ENCODE measurements around the gene MLH1. TPM values are rescaled to one million over a fixed set of nuclear protein-coding genes. Genes with fewer than 3 reads are reported as not detected.
A peak's percentile ranks its signal among the peaks of the same experiment; 100 is the strongest.

MLH1 gene
- total RNA-seq, 1 experiment from 2014 or later, result 79.7 TPM

- Histone ChIP-seq H4K20me1 (ENCODE audit: low read length) (no peaks in the 10 kb centered on the region), H3K27me3 (ENCODE audit: low read length) (no peaks in the 10 kb centered on the region), H3K4me3 (ENCODE audit: low read length) (no peak overlapping the region), H3K9me2 (replicated peaks; ENCODE audit: low read length) (no peaks in the 10 kb centered on the region), H3K27ac (ENCODE audit: low read length) (no peak overlapping the region), H3K9ac (ENCODE audit: low read length) (no peak overlapping the region), H3K4me2 (ENCODE audit: low read length) (no peak overlapping the region), H3K79me2 (ENCODE audit: low read length) (no peaks in the 10 kb centered on the region), H3K4me1 (ENCODE audit: insufficient read depth, low read length) (no peaks in the 10 kb centered on the region), H3K36me3 (ENCODE audit: low read depth, low read length) (peaks cover 42% of the 10 kb centered on the region), H3F3A (ENCODE audit: low read length, unreplicated experiment) (no peaks in the 10 kb centered on the region), H3K9me3 (ENCODE audit: low read length) (no peaks in the 10 kb centered on the region), H2AFZ (ENCODE audit: low read length) (no peak overlapping the region)
- POLR2A ChIA-PET (ENCODE audit: unreplicated experiment), result no interaction called here
- TSS peak; percentile 3 for BruUV-seq (replicated peaks)
- intact Hi-C loops (cut with micrococcal nuclease), result no loop called here
- CTCF ChIA-PET, result no interaction called here
- no peak for ATAC-seq
- TF ChIP-seq EZH2phosphoT487 (IDR thresholded peaks at IDR 0.05; ENCODE audit: borderline replicate concordance, low read length) (no peak), EZH2 (IDR thresholded peaks at IDR 0.05; ENCODE audit: low read length, unreplicated experiment) (no peak), CTCF (conservative IDR thresholded peaks at IDR 0.05; ENCODE audit: low read depth, low read length) (no peak)
- no peak for DNase-seq
Observed at GRCh38 chr3:37014620-37015019, 21.3 kb downstream of the MLH1 start.

DNA sequence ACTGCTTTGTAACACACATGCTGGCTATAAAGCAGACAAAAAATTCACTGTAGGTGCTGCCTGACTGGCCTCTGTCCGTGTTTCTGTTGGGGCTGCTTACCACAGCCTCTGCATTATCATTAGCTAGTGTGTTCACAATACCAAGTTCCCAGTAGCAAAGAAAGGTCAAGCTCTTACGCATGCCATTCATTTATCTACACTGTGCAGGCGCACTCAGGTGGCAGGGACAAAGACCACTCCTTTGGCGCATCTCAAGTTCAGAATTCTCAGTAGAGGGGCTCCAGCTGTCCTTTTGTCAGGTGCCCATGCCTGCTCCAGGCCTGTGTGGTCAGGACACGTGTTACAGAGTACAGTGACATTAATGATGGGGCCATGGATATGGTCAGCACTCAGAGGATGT is 22.3 kb downstream of the MLH1 start:
- no peak for ATAC-seq
- intact Hi-C loops (cut with micrococcal nuclease), result no loop called here
- no peaks in the 10 kb centered on the region for H3K9me2 ChIP-seq (replicated peaks; ENCODE audit: low read length)
- no peaks in the 10 kb centered on the region for H3F3A ChIP-seq (ENCODE audit: low read length, unreplicated experiment)
- no peak for DNase-seq
- H3K4me1 ChIP-seq (ENCODE audit: insufficient read depth, low read length), result no peaks in the 10 kb centered on the region
- CTCF ChIA-PET, result no interaction called here
- H3K9me3 ChIP-seq (ENCODE audit: low read length), result no peaks in the 10 kb centered on the region
- H2AFZ ChIP-seq (ENCODE audit: low read length), result no peak overlapping the region
- no peaks in the 10 kb centered on the region for H3K27me3 ChIP-seq (ENCODE audit: low read length)
- H3K9ac ChIP-seq (ENCODE audit: low read length), result no peak overlapping the region
- H3K36me3 ChIP-seq (ENCODE audit: low read depth, low read length), result peaks cover 50% of the 10 kb centered on the region
- TF ChIP-seq EZH2 (IDR thresholded peaks at IDR 0.05; ENCODE audit: low read length, unreplicated experiment) (no peak), EZH2phosphoT487 (IDR thresholded peaks at IDR 0.05; ENCODE audit: borderline replicate concordance, low read length) (no peak)
- no peaks in the 10 kb centered on the region for H3K79me2 ChIP-seq (ENCODE audit: low read length)
- H3K4me2 ChIP-seq (ENCODE audit: low read length), result no peak overlapping the region
- no TSS peak for BruUV-seq (replicated peaks)
- H3K4me3 ChIP-seq (ENCODE audit: low read length), result no peak overlapping the region
- POLR2A ChIA-PET (ENCODE audit: unreplicated experiment), result interaction anchor here (0.6 kb wide), 1 partner anchor 9 kb away, joined by 4 read pairs; no protein-coding TSS in a partner anchor
- H4K20me1 ChIP-seq (ENCODE audit: low read length), result no peaks in the 10 kb centered on the region
- no peak overlapping the region for H3K27ac ChIP-seq (ENCODE audit: low read length)

DNA sequence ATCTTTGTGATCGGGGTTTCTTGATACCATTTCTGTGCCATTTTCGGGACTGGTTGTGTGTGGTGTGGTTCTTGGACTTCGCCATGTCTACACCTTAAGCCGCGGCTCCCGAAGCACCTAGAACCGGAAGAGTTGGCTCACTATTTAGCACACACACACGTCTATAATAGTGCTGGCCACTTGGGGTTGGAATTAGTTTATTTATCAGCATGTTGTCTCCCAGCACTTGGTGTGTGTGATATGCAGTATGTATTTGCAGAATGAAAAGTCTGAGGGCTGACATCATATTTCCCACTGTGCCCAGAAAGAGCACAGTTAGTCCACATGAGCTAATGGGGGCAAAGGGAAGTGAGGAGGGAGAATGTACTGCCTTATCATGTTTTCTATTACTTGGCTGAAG is 23.6 kb downstream of the MLH1 start:
- Histone ChIP-seq H3K79me2 (ENCODE audit: low read length) (no peaks in the 10 kb centered on the region), H2AFZ (ENCODE audit: low read length) (no peak overlapping the region), H3K4me2 (ENCODE audit: low read length) (no peak overlapping the region), H3K4me1 (ENCODE audit: insufficient read depth, low read length) (no peaks in the 10 kb centered on the region), H3K4me3 (ENCODE audit: low read length) (no peak overlapping the region), H3K27ac (ENCODE audit: low read length) (no peak overlapping the region), H3K9me2 (replicated peaks; ENCODE audit: low read length) (no peaks in the 10 kb centered on the region), H3K27me3 (ENCODE audit: low read length) (no peaks in the 10 kb centered on the region), H3K36me3 (ENCODE audit: low read depth, low read length) (peaks cover 58% of the 10 kb centered on the region), H3K9ac (ENCODE audit: low read length) (no peak overlapping the region), H3F3A (ENCODE audit: low read length, unreplicated experiment) (no peaks in the 10 kb centered on the region), H4K20me1 (ENCODE audit: low read length) (no peaks in the 10 kb centered on the region), H3K9me3 (ENCODE audit: low read length) (no peaks in the 10 kb centered on the region)
- ChIA-PET POLR2A (ENCODE audit: unreplicated experiment) (no interaction called here), CTCF (no interaction called here)
- intact Hi-C loops (cut with micrococcal nuclease), result no loop called here
- ATAC-seq (no peak), DNase-seq (no peak)
- no peak for TF ChIP-seq EZH2phosphoT487 (IDR thresholded peaks at IDR 0.05; ENCODE audit: borderline replicate concordance, low read length)
- TF ChIP-seq CTCF (conservative IDR thresholded peaks at IDR 0.05; ENCODE audit: low read depth, low read length), result no peak
- no peak for TF ChIP-seq EZH2 (IDR thresholded peaks at IDR 0.05; ENCODE audit: low read length, unreplicated experiment)
- no TSS peak for BruUV-seq (replicated peaks)

All from PC-3 (cell line).